NCI-H510A treated with DMSO at 0.1 percent for 48 hours (cell line): ENCODE data around the gene ELOVL3.

ENCODE experiments used
- DNase-seq: peaks from one replicate; lab custom pipeline; 2025; lab: John Stamatoyannopoulos, UW

ELOVL3 gene

GRCh38 chr10:102254426-102254825 lies 28.3 kb downstream of the ELOVL3 start:
- no peak for DNase-seq

GRCh38 chr10:102255404-102255803 lies 29.3 kb downstream of the ELOVL3 start:
- DNase-seq, result no peak

- DNase-seq, result no peak
Observed at GRCh38 chr10:102261196-102261595, 35.1 kb downstream of the ELOVL3 start.

GRCh38 chr10:102261842-102262241 lies 35.7 kb downstream of the ELOVL3 start:
- no peak for DNase-seq

GRCh38 chr10:102262744-102263370 lies 36.8 kb downstream of the ELOVL3 start:
- DNase-seq, result no peak

- DNase-seq, result peak; percentile 50
Observed at GRCh38 chr10:102264371-102264770, 38.3 kb downstream of the ELOVL3 start.

GRCh38 chr10:102266670-102267069 lies 40.6 kb downstream of the ELOVL3 start:
- DNase-seq, result peak; percentile 74

GRCh38 chr10:102267748-102268147 lies 41.6 kb downstream of the ELOVL3 start:
- no peak for DNase-seq

- no peak for DNase-seq
Observed at GRCh38 chr10:102268375-102268888, 42.3 kb downstream of the ELOVL3 start.

- DNase-seq, result no peak
Observed at GRCh38 chr10:102269017-102269416, 42.9 kb downstream of the ELOVL3 start.

- no peak for DNase-seq
Observed at GRCh38 chr10:102274062-102274461, 48.0 kb downstream of the ELOVL3 start.

GRCh38 chr10:102275343-102275742 lies 49.2 kb downstream of the ELOVL3 start:
- no peak for DNase-seq

GRCh38 chr10:102279104-102279503 lies 53.0 kb downstream of the ELOVL3 start:
- no peak for DNase-seq
